Stomach (tissue), 4 donors: ENCODE measurements around the gene TTYH3.

Experiments used
- EP300 ChIP-seq: sonication (generic); formaldehyde crosslinking; IDR thresholded peaks from one replicate; pipeline ENCODE4 v1.6.1; 2017; ENCODE audit warnings: antibody characterized with exemption
- POLR2AphosphoS5 ChIP-seq, 3 donors: sonication (generic); formaldehyde crosslinking; IDR thresholded peaks; one replicate each; pipeline ENCODE4 v1.6.1; 2016; ENCODE audit warnings: antibody characterized with exemption in 3 of 3
- TF ChIP-seq, protein P1 (sequence below), 7 experiments: fragments of 450-650 bp in 4 of 7; fragments of 200-600 bp in 3 of 7; sonication (generic) in 3 of 7; IDR thresholded peaks; one replicate each; pipeline ENCODE4 v1.5.1; 2016 to 2019; ENCODE audit warnings: antibody characterized with exemption in 7 of 7, control low read depth in 2 of 7, mild to moderate bottlenecking in 1 of 7

GRCh38 chr7:2689951-2690705 is 58.3 kb downstream of the TTYH3 start:
- TF ChIP-seq, protein P1, sequence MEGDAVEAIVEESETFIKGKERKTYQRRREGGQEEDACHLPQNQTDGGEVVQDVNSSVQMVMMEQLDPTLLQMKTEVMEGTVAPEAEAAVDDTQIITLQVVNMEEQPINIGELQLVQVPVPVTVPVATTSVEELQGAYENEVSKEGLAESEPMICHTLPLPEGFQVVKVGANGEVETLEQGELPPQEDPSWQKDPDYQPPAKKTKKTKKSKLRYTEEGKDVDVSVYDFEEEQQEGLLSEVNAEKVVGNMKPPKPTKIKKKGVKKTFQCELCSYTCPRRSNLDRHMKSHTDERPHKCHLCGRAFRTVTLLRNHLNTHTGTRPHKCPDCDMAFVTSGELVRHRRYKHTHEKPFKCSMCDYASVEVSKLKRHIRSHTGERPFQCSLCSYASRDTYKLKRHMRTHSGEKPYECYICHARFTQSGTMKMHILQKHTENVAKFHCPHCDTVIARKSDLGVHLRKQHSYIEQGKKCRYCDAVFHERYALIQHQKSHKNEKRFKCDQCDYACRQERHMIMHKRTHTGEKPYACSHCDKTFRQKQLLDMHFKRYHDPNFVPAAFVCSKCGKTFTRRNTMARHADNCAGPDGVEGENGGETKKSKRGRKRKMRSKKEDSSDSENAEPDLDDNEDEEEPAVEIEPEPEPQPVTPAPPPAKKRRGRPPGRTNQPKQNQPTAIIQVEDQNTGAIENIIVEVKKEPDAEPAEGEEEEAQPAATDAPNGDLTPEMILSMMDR (IDR thresholded peaks at IDR 0.05): no peak
- TF ChIP-seq EP300 (no peak), POLR2AphosphoS5 (IDR thresholded peaks at IDR 0.05) (no peak)
